GM18520 (cell line): ENCODE measurements around the gene SUCLA2.
"Not testable (repeated sequence)": the region's sequence is repeated elsewhere in the genome, so short reads cannot be mapped to it uniquely, and the experiment has no call there.

Source experiments
- ATAC-seq: cut with Tn5 transposase; IDR thresholded peaks from one replicate; pipeline ENCODE4 v1.9.1; 2021; ENCODE audit not compliant: unreplicated experiment

SUCLA2 gene

DNA sequence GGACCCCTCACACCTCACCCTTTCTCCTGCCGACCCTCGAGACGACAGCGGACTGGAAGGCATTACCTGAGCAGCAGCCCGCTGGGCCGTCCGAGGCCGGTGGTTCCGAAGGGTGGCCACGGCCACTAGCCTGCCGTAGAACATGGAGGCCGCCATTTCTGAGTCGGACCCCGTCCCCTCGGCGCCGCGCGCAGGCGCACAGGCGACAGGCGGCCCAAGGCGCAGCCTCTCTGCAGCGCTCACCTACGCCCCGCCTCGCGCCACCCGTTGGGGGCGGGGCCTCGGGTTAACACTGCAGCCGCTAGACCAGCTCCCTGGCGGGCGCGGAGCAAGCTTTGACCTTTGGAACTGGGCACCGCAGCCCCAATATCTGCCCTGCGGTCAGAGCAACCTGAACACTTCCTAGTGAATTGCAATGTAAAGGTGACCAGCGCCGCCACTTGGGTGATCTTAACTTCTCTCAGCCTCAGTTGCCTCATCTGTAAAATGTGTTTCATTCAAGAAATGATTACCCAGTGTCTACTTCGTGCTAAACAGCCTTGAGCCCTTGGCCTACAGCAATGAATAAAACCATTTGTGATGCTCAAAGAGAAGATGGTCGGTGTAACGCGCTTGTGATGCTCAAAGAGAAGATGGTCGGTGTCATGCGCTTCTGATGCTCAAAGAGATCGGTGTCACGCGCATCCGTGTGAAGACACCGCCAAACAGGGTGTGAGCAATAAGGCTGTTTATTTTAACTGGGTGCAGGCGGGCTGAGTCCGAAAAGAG lies at the start of gene SUCLA2:
Gene SUCLA2 (minus strand): TSS at position 160 of the 768 bp plus-strand sequence. CDS start 4 bp downstream, at position 156.
- peak; percentile 98 for ATAC-seq

DNA sequence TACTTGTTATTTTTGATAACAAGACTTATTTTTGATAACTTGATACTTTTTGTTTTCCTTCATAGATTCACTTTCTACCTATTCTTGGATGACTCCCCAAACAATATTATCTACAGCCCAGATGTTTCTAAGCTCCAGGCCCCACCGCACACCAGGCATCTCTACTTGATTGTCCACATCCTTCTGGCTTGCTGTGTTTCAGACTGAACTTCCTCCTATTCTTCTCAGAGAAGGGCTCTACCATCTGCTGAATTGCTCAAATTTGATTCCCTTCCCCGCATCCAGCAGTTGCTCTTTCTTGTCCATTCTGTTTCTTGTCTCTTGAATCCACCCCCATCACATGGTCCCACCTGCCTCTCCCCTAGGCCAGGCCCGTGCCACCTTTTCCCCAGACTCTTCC lies 49.5 kb upstream of the SUCLA2 start:
- ATAC-seq, result no peak

DNA sequence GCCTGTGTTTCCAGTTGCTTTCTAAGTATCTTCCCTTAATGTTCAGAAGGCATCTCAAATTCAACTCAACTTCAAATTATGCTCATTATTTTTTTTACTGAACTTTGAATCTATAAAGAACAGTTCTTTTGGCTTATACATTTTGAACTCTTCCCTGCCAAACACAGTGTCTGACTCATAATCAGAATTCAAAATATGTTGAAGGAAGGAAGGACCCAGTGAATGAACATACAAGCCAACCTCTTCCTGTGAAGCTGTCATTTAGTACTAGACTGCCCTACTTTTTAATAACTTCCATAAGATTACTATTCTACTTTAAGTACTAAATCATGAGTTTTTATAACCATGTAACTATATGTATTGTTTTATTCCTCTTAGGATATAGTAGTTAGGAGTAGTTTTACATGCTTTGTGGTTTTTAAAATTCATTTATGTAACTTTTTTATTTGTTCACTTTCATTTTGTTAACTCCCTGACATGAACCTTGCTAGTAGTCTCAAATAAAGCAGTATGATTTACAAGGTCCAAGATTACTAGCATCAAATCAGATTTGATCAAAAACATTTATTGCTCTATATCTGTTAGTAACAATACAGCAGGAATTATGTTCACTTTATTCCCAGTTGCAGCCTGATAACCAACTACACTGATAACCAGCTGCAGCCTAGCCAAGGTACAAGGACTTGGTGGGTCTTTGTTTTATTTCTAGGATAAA lies 42.9 kb upstream of the SUCLA2 start:
- ATAC-seq, result no peak

DNA sequence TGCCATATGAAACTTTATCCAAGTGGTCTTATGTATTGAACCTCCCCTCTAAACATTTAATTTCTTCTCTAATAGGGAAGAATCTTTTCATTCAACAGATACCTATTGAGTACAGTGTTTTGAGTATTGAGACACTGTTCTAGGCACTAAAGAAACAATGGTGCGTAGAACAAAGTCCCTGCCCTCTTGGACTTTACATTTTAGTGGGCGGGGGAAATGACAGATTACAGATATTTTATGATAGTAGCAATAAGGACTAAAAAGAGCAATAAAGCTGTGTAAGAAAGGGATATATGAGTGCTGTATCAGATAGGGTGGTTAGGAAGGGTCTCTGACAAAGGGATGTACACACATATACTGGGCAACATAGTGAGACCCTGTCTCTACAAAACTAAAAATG lies 41.8 kb upstream of the SUCLA2 start:
- no peak for ATAC-seq

DNA sequence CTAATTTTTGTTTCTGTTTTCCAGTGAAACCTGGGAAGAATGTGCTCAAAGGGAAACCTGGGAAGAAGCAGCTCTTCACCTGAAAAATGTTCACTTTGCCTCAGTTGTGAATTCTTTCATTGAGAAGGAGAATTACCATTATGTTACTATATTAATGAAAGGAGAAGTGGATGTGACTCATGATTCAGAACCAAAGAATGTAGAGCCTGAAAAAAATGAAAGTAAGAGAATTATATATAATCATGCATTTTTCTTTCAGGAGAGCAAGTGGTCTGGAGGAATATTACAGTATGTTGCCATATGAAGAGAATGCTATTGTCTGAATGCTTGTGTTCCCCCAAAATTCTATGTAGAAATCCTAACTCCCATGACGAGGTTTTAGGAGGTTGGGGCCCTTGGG lies 39.8 kb upstream of the SUCLA2 start:
- ATAC-seq, result no peak

DNA sequence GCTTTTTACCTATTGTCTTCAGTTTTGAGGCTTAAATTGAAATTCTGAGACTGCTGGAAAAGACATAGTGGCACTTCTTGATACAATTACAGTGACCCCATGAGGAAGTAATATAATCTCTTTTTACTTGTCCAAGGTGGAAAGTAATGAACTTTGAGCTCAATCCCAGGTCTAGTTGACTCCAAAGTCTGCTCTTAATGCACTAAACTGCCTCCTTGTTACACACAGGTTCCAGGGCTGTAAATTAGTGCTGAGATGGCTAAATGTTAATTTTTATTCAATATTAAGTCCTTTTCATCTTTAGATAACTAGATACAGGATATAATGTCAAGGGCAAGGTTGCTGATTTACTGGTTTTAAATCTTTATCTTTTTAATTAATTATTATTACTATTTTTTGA lies 39.0 kb upstream of the SUCLA2 start:
- no peak for ATAC-seq

DNA sequence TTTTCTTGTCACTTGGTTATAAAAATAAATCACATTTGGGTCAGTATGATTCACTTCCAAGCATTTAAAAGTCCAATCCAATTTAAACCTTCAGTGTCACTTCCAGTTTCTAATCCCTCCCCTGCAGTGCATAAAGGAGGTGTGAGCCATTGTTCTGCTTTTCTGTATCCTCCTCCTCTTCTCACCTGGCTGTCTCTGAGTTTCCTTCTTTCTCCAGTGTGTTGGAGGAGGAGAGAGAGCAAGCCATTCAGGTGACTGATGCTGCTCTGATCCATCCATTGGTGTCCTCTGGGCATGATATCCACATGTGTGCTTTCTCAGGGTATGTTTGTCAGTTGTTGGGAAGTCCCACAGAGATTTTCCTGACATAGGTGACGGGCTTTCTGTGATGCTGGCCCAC lies 37.7 kb upstream of the SUCLA2 start:
- ATAC-seq, result no peak

DNA sequence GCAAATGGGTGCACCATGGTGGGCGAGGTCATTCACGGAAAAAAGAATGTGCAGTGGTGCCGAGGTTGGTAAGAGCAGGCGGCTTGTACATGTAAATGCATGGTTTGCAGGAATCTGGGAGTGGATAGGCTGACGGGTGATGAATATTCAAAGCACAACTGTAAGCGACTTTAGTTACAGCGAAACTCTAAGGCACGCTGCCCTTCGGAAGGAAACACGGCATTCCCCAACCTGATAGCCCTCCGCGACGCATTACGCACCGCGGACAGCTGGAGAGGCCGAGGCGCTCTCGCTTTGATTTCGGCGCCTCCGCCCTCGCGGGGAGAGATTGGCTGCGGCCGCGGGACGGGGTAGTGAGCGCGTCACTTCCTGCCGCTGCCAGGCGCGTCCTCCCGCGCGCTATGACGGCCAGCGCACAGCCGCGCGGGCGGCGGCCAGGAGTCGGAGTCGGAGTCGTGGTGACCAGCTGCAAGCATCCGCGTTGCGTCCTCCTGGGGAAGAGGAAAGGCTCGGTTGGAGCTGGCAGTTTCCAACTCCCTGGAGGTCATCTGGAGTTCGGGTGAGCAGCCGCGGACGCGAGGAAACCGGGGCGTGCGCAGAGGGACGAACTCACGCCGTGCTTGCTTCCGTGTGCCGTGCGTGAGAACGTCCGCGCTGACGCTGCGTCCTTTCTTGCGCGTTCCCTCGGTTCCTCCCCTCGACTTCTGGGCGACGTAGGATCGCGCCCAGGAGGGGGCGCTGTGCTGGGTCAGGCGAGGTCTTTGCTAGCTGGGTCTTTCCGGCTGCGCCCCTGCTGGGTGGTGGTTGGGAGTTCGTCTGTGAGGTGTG lies 36.5 kb upstream of the SUCLA2 start, which contains the start of gene NUDT15:
Gene NUDT15 (plus strand): TSS at position 381 of the 828 bp plus-strand sequence. CDS start 21 bp downstream, at position 402.
- peak; percentile 87 for ATAC-seq

DNA sequence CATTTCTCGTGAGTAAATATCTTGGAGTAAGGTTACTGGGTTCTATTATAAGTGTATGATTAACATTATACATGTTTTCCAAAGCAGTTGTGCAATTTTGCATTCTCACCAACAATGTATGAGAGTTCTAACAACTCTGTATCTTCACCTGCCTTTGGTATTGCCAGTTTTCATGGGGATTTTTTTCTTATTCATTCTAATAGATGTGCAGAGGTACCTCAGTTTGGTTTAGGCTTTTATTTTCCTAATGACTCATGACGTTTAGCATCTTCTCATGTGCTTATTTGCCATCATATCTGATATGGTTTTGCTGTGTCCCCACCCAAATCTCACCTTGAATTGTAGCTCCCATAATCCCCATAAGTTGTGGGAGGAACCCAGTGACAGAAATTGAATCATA lies 28.8 kb upstream of the SUCLA2 start:
- ATAC-seq, result no peak

DNA sequence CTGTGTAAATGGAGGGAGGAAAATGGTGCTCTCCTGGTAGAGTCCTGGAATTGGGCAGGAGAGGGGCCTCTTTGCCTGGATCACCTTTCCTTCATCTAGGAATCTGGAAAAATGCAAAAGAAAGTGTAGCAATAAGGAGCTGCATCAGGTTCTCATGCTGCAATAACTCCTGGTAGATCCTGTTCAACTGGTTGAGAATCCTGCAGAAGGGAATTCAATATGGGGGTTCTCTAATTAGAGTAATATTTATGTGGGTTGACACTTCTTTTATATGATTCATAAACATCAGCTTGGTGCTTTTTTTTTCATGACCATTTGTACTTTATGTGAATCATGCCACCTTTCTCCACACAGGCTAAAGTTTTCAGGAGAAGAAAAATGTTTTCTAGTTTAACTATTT lies 27.0 kb upstream of the SUCLA2 start:
- ATAC-seq, result no peak

DNA sequence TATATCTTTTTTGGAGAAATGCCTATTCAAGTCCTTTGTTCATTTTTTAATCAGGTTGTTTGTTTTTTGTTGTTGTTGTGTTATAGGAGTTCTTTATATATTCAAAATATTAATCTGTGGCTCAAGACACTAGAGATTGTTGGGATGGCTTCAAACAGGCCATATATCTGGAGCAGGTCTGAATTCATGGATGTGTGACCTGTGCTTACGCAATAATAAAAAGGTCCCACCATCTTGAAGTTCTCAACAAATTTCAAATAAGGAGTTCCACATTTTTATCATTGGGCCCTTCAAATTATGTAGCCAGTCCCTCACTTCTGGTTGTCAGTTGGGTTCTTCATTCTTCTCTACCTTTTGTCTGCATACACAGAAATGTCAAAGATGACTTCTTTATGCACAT lies 18.7 kb upstream of the SUCLA2 start:
- ATAC-seq, result no peak

DNA sequence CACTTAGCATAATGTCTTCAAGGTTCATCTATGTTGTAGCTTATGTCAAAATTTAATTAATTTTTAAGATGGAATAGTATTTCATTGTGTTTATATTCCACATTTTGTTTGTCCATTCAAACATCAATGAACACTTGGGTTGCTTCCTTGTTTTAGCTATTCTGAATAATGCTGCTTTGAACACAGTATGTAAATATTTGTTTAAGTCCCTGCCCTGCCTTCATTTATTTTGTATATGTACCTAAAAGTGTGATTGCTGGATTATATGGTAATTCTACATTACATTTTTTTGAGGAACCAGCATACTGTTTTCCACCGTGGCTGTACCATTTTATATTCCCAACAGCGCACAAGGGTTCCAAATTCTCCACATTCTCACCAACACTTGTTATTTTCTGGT lies 17.6 kb upstream of the SUCLA2 start:
- ATAC-seq, result no peak

DNA sequence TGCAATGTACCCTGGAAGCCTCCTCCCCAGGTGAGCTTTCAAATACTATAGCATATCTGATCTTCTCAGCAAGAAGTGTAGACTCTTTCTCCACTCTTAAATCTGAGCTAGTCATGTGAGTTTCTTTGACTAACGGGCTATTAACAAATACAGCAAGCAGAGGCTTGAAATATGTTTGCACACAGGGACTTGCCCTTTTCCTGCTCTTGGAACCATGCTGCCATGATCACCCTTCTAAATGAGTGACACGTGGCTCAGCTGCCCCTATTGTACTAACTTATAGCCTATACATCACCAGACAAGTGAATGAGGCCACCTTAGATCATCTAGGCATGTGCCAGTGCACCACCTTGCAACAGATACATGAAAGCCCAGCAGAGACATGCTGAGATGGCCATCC lies 13.3 kb upstream of the SUCLA2 start:
- ATAC-seq, result no peak

DNA sequence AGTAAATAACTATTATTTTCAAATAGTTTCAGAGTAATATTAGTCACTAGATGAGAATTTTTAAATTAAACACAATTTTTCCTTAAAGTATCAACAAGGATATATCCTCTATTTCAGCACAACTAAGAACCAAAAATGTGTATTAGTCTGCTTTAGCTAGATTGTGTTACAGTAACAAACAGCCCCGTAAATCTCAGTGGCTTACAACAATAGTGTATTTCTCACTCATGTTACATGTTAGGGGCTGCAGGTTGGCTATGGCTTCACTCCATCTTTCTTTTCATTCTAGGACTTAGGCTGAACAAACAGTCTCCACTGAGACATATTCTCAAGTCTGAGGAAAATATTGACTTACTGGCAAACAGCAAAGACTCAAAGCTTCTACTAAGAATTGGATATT lies 11.6 kb upstream of the SUCLA2 start:
- no peak for ATAC-seq

DNA sequence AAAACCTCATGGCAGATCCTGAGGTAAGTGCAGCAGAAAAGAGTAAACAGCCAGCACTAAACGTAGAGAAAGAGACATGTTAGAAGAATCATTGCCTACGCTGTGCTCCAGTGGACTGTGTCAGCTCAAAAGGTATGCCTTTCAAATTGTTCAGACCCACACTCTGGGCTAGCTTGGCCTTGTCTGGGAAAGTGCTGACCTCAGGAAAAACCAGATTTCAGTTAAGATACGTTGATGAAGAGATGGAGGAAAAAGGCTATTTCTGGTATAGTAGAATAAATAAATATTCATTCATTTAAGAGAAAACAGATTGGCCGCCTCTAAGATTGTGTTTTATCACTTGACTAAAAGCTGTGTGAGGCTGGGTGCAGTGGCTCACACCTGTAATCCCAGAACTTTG lies 9.6 kb upstream of the SUCLA2 start:
- no peak for ATAC-seq

DNA sequence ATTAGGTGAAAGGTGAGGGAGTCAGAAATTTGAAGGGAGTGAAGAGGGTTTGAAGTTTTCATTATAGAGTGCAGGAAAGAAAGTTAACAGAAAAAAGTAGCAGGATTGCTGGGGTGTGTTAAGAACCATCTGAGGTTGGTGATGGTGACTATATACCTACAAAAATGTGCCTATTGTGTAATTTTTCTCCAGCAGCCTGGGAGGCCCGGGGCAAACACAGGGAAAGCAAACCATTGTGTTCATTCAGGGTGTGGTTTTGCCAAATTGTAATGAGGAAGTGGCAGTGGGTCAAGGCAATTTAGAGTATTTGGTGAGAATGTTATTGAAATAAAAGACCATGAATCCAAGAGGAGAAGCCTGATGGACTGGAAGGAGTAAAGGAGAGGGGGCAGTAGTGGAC lies 8.2 kb upstream of the SUCLA2 start:
- no peak for ATAC-seq

DNA sequence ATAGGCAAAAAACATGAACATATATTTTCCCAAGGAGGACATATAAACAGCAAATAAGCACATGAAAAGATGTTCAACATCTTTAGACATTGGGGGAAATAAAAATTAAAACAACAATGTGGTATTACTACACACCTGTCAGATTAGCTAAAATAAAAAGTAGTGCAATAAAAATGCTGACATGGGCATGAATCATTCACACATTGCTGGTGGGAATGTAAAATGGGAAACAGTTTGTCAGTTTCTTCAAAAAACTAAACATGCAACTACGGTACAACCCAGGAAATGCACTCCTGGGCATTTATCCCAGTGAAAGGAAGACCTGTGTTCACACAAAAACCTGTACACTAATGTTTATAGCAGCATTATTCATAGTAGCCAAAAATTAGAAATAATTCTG lies 5.3 kb upstream of the SUCLA2 start:
- no peak for ATAC-seq

DNA sequence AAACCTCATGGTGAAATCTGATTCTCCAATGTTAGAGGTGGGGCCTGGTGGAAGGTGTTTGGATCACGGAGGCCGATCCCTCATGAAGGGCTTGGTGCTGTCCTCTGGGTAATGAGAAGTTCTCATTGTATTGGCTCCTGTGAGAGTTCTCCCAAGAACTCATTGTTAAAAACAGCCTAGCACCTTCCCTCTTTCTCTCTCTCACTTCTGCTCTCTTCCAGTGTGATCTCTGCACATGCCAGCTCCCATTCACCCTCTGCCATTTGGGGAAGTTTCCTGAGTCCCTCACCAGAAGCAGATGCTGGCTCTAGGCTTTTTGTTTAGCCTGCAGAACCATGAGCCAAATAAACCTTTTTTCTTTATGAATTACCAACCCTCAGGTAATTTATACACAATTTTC lies 3.1 kb upstream of the SUCLA2 start:
- no peak for ATAC-seq

DNA sequence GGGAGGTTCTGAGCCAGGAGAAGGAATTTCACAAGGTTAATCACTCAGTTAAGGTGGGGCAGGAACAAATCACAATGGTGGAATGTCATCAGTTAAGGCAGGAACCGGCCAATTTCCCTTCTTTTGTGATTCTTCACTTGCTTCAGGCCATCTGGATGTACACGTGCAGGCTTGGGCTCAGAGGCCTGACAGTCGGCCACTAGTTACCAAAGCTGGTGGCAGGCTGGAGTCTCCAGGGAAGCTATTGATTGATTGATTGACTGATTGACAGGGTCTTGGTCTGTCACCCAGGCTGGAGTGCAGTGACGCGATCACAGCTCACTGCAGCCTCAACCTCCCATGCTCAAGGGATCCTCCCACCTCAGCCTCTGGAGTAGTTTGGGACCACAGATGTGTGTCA lies 926 bp upstream of the SUCLA2 start:
- not testable (repeated sequence) for ATAC-seq

DNA sequence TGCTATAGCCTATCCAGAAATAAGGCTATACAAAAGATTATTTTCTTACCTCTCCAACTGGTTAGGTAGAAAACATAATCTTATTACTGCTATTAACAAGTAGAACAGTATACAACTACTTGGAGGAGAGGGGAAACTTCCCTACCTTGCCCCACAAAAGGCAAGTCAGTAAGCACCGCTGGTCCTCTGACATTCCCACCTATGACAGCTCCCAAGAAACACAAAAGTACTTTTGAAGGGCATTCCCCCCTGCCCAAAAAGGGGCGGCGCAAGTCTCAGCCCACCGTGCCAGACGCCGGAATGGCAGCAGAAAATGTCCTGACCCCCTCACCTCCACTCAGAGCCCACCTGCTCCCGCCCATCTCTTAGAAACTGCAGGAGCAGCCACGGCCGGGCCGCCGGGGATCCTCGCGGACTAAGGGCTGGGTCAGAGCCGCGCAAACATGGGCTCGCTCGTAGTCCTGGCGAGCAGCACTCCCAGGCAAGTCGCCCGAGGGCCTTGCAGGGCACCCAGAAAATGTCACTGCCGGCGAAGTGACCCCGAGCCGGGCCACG lies 437 bp downstream of the SUCLA2 start:
- ATAC-seq, result peak; percentile 14

DNA sequence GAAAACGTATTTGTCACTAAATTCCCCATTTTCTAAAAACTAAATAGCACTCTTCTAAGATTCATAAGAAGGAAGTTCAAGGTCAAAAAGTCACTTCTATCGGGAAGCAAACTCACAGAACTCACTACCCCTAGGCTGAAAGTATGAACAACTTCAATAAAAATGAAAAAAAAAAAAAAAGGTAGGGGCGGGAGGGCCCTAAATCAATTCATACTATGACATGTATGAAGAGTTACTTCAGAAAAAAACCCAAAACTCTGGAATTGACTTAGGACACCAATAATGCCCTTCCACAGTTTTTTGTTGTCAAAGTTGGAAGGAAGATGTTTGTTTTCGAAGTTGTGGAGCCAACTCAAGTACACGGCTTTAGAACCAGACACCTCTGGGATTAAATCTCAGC lies 1.1 kb downstream of the SUCLA2 start:
- ATAC-seq, result no peak
